NCI-H1417 treated with DMSO at 0.1 percent for 48 hours (cell line): ENCODE measurements around the gene CERK.

Experiments used
- DNase-seq: peaks from one replicate; lab custom pipeline; 2025; lab: John Stamatoyannopoulos, UW

The CERK gene

DNA sequence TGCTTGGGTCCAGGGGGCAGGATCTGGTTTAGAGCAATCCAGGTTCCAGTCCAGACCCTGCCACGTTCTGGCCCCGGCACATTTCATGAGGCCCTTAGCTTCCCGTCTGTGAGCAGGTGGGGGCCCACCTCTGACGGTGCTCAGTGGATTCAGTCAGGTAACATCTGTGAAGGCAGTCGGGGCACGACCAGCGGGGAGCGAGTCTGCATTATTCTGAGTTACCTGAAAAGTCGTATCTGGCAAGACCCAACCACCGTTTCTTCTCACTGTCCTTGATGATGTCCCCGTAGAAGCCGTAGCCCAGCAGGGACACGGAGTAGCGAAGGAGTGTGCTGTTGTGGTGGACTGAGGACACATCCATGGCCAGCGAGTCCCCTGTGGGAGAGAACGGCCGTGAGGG is 39.0 kb downstream of the CERK start:
- no peak for DNase-seq

DNA sequence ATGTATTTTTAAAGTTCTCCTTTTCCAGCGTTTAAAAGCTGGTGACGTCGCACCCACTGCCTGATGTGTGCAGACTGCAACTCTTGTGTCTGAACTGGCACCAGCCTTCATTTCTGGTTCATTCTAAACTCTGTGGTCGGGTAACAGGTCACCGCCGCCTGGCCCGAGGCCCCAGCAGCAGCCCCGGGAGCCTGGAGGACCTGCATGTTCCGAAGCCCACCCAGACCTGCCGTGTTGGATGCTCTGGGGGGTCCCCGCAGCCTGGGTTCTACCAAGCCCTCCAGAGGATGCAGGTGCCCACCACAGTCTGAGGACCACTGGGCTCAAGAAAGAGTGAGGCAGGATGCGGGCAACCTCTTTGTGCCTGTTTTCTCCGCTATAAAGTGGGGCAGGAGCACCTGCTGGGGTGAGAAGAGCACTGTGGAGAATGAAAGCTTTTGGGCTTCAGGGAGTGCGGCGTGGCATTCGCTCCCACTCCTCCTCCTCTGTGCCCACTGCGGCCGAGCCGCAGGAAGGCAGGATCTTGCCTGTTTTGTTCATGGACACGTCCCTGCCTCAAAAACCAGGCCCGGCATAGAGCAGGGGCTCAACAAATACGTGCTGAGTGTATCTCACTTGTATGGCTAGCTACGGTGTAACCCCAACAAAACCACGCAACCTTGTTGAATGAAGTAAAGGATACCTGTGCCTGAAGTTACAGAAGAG is 40.1 kb downstream of the CERK start:
- no peak for DNase-seq

DNA sequence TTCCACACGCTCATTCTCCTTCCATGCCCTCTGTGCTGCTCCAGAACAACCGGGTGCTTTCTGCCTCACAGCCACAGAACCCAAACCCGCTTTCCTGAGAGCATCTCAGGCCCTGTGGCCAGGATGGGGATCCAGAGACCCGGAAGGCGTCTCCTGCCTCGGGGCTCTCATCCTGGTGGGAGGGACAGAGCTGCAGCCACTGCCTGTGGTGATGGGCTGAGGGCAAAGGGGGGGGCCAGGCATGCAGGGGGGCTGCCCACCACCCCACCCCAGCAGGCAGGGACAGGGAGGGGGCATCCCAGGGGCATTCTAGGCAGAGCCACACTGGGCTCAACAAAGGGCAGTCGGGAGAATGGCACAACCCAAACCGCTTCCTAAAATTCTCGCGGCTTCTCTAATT is 41.4 kb downstream of the CERK start:
- DNase-seq = no peak

DNA sequence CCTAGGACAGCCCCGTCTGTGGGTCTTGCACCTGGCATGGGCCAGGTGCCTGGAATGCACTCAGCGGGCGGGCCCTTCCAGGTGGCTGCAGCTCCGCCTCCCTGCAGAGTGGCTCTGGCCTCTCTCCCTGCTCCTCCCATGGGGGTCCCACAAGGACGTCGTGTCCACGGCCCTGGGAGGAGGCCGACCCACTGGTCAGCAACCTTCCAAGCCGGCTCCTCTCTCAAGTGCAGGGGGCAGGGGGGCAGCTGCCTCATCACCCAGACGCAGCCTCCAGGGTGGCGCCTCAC is 41.9 kb downstream of the CERK start:
- no peak for DNase-seq

DNA sequence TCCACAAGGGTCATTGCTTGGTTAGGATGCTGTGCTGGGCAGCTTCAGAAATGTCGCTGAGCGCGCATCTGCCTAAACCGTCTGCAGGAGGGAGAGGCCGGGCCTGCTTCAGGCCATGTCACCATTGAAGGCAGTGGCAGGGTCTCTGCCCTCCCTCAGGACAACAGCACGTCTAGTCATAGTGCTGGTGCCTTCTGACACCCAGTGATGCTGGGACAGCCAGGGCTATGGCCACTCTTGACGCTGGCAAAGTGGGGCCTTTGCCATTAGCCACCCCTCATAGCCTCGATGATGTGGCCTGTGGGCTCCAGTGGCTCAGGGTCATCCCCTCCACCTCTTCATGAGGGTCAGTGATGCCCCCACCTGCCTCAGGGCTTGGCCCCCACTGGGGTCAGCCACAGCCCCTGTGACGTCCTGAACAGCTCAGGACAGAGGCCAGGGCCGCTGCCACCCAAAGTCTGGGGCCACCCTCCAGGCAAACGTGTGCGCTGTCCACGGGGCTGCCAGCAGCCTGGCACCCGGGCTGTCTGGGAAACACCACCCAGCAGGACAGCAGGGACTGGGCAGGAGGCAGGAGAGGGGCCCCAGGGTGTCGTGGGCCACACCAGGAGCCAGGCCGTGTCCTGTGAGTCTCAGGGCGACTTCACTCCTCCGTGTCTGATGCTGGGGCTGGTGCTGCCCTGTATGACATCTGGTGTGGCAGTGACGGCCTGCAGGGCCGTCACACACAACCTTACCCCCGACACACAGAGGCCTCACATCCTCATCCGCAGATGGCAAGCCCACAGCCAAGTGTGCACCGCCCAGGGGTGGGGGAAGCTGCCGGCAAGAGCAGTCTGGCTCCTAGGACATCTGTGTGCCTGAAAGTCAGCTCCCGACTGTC is 42.5 kb downstream of the CERK start:
- DNase-seq = no peak

DNA sequence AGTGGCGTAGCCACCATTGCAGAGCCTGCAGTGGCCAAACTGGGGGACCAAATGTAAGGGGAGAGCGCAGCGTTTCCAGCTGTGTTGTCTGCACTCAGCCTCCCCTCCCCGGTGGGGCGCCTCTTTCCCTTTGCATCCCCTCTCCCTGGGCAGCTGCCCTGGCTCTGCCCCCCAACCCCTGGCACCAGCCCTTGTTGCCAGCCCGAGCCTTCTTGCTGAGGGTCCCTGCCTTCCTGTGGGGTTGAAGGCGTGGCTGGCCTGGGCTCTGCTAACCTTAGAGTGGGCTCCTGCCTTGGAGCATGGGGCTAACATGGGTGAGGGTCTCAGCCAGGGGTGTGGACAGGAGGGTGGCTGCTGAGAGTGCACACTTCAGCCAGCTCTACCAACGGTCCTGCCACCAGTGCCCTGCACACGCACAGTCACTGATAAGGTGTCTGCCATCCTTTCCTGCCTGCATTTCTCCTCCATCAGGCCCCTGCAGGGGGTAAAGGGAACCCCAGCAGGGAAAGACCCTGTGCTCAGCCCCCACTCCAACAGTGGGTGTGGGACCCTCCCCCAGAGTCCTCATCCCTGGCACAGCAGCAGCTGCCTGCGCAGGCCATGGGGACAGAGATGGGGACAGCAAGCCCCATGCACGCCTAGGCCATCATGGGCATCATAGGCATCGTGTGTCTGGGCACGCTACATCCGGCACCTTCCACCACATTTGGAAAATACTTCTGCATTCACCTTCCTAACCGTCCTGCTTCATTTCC is 43.5 kb downstream of the CERK start:
- no peak for DNase-seq

DNA sequence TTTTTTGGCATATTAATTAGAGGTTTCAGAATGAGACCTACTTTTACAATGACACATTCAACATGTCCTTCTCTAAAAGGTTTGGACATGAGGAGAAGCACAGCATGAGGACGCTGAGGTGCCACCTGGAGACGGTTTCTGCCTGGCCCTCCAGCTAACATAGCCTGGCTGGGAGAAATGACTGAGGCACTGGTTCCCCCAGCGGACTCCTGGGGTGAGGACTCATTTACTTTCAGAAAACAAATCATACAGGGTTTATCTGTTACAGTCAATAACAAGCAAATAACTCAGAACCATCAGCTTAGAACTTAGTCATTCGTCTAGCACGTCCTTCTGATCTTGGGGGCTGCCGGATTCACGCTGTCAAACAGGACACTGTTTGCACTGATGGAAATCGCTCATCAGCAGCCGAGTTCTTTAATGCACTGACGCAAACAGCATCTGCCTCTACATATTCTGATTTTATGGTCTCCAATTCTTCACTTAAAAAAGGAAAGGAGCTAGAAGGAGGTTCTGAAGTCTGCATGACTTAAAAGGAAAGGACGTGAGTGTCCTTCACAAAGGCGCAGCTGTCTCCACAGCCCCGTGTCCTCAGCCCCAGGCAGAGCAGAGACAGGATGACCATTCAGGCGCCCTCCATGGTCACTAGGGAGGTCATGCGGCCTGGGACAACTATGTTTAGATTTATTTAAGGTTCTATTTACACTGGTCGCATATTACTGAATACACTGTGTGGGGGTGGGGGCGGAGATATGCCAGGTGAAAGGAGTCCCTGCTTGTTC is 44.2 kb downstream of the CERK start:
- no peak for DNase-seq

DNA sequence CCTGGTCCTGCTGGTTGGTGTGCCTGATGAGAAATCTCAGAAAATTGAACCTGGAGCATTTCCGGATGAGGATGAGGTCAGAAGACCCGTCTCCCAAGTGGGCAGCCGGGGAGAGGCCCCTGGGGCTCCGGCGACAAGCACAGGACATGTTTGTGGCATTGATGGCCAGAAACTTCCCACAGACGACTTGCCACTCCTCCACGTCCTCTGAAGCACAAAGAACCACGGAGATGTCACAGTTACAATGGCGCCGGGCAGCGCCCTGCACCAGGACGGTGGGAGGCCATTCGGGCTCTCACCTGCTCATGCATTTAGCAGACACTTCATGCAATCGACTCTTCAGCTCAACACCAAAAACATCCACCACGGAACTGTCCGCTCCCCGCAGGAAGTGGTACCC is 46.5 kb downstream of the CERK start:
- no peak for DNase-seq

DNA sequence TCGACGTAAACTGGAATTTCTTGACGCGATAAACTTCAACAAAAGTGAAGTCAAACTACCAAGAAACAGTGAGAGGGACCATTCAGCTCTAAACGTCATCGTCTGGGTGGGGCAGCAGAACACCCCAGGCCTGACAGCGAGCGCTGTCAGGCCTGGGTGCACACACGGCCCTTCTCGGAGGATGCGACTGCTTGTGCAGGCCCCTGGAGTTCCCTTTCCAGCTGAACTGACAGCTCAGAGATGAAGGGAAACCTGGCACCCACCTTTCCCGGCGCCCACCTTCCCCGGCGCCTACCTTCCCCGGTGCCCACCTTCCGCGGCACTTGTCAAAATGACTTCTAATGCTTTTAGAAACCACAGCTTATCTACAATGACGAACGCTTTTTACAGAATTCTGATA is 47.9 kb downstream of the CERK start:
- DNase-seq = no peak

DNA sequence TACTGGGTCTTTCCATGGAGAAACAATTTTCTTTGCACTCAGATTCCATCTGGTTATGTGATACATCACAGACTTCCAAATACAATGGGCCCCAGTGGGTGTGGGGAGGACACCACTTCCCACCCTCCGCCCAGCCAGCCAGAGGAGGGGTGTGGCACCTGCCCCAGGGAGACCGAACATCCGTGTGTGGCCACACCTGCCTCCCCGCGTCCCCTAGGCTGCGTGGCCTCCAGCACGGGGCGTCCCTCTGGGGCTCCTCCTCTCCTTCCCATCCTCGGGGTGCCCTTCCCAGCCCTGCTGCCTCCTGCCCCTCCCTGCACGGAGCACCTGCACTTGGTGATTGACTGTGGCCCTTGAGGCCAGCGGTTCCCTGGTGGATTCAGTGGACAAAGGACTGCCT is 49.1 kb downstream of the CERK start:
- DNase-seq = no peak

DNA sequence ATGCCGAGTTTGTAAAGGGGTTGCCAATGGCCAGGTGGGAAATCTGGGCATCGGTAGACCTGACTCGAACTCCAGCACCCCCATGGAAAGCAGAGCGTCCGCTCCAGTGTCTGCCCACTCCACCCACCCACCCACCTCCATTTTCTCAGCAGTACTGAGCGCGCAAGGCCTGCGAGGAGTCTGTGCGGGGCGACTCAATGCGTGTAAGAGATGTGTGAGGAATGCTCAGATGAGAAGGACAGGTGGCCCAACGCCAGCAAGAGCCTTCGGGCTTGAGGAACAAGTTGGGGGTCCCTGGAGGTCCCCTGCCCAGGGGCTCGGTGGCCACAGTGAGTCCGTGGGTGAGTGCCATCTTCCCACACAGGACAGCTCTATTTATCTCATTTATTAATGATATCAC is 50.6 kb downstream of the CERK start:
- no peak for DNase-seq

DNA sequence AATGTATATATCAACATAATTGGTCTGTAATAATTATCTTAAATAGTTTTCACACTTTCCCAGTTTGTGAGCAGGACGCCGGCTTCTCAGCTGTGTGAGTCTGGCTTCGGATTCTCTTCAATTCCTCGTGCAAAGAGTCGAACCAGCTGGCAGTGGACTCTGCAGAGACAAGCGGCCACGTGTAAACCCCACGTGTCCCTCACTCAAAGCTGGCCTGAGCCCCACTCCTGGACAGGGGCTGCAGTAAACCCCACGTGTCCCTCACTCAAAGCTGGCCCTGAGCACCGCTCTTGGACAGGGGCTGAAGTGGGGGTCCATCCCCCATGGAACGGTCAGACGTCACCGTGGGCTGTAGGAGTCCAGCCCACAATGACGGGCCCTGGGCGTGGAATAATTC is 51.0 kb downstream of the CERK start:
- no peak for DNase-seq

DNA sequence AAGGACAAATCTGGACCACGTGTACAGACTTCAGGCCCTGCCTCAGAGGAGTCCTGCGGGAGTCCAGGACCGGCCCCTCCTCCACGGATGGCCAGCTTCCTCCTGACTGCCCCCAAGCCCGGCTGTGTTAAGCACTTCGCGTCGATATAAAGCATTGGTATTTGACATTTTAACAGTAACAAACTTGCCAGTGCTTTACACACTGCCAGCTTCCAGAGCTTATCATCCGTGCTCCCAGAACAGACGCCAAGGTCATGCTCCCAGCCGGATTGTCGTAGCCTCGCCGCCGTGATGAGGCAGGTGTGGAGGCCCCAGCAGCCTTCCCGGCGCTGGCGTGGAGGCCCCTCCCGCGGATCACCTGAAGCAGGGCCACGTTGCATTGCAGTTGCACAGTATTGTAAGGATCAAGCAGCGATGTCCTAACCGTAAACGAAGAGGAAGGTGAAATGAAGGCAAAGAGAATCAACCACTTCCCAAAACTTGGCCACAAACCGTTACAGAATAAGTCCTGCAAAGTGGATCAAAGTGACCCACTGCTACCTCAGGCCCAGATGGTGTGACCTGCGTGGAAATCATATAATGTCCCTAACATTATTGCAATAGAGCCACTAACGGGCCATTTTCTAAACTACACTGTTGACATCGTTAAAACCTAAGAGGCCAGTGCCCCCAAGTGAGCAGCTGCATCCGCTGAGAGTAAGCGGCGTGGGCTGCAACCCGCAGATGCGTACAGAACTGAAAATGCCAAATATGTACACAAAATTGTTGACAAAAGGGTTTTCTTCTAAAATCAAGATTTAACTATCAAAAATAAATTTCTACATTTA is 51.6 kb downstream of the CERK start:
- no peak for DNase-seq

DNA sequence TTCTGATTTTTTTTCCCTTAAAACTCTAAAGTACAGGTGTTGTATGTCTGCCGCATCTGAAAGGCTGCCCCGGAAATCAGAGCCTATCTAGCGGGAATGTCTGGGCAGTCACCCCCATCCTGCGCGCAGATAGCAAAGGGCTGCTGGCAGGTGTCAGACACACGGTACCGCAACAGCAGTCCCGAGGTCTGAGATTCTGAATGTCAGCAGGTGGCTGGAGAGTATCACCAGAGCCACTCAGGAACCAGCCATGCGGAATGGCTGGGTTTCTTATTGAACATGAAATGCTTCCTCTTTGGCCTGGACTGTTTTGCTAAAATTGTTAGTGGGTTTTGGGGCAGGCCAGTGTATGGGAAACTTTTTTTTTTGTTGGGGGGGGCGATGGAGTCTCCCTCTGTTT is 53.3 kb downstream of the CERK start:
- DNase-seq = no peak

DNA sequence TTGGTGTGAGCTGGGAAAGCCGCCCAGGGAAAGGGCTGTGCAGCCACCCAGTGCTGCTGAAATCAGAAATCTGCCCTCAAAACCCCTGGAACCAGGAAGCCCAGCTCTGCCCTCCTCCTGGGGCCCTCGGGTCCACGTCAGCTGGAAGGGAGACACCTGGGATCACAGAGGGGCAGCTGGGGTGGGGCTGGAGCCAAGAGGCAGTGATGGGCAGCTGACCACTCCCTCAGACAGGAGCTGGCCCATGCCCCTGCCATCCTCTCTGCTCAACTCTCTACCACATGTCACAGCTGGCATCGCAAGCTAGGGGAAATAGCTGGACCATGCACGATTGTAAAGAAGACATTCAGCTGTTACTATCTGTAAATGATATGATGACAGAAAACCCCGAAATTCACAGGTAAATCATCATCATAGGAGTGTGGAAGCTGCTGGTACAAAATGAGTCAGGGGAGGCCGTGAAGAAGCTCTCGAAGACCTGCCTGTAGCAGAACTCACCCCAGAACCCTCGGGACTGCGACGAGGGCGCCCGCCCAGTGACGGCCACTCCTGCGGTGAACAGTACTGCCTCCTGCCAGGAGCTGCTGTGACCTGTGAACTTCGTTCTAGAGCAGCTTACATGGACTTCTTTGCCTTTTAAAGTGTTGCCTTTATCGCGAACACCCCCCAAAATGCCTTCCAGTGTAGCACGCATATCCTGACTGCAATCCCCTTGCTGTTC is 55.9 kb downstream of the CERK start:
- no peak for DNase-seq

DNA sequence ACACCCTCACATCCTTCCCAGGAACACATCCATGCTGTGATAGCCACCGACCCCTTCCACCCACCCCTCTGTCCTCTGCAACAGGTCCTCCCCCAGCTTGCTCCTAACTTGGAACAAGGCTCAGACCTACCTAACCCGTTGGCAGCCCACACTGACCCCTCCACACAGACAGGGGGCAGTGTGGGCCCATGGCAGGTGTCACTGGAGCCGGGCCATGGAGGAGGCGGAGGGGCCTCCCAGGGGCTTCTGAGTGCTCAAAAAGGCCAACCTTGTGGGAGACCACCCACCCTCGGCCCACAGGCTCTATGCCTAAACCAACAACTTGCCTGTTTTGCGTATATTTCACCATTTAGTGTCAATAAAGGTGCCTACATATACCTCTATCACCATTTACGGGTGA is 57.0 kb downstream of the CERK start:
- DNase-seq = no peak

DNA sequence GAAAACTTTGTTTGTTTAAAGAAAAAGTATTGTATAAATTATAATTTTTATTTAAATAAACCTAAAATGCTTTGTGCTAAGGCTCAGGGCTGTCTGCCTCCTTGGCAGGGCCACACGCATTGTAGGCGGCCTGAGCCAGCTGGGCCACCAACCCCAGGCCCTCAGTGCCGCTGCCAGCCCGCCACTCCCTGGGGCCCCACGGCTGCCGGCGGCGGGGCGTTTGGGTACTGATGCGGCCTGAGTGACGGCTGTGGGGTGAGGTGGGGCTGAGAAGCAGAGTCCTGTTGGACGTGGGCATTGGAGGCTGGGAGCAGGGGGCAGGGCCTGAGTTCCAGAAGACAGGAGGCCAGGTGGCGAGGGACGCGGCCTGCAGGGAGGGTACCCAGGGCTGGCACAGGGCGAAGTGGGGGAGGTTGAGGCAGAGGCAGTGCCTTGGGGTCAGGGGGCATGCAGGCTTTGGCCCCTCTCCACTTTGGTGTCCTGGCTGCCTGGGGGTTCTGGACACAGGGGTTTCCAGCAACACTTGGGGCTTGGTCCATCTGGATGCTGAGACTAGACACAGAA is 58.3 kb downstream of the CERK start:
- no peak for DNase-seq

DNA sequence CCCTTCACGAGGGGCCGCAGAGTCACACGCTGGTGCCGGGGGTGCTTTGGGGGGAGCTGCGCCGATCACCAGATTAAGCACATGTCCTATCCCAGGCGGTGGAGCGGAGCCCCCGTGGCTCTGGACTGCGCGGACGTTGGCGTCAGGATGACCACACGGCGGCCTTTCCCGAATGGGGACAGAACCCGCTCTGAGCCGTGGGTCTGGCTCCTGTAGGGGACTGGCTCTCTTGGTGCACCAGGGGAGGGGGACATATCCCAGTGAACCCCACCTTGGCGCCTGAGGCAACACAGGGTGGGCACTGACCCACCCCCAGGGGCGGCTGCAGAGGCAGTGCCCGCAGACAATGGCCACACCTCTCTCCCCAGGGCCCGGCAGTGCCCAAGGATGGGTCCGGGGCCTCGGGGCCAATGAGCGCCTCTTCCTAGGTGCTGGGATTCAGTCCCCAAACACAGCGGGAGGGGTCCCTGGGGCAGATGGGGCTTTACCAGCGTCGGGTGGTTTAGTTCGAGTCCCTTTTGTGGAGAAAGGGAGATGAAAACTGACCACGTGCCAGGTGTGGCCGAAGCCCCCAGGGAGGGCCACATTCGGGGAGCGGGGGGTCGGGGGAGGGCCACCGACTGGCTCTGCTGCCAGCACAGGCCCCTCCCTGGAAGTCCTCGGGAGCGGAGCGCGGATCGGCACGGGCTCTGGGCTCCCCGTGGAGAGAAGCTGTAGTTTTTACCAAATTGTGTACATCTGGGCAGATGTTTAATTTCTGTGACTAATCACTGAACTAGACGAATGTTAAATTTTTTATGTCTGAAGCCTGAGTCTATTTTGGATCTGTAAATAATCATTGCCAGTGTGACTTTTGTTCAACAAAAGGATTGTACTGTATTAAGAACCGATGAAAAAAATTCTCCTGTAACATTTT is 59.0 kb downstream of the CERK start:
- no peak for DNase-seq

DNA sequence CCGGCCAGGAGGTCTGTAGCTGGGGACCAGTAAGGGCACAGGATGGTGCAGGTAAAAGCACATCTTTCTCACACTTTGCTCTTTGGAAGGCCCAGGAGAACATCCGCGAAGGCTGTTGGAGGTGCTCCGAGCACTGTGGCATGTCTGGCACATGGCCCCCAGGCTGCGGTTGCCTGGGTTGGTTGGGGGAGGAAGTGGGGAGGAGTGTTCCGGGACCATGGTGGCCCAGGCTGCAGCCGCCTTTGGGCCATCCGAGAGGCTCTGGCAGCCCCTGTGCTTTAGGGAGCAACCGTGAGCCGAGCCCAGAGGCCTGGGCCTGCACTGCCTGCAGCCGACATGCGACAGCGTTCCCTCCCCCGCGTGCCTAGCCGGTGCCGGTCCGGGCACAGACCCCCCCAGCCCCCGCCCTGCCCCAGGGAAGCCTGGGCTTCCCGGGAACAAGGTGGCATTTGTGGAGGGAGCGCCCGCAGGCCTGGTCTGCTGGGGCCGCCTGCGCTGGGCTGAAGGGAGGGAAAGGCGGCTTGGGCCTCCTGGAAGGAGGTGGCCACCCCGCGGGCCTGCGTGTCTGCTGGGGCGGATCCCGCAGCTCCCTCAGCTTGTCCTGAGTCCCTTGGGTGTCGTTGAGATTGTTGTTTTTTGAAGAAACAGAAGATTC is 59.9 kb downstream of the CERK start:
- DNase-seq = no peak
